Measurements from ENCODE around the gene NUSAP1.
"Not testable (repeated sequence)": the region's sequence is repeated elsewhere in the genome, so short reads cannot be mapped to it uniquely, and the experiment has no call there.

Gene NUSAP1

GRCh38 chr15:41334293-41335120 lies 1.8 kb downstream of the NUSAP1 start:
- no peak for DNase-seq

DNA sequence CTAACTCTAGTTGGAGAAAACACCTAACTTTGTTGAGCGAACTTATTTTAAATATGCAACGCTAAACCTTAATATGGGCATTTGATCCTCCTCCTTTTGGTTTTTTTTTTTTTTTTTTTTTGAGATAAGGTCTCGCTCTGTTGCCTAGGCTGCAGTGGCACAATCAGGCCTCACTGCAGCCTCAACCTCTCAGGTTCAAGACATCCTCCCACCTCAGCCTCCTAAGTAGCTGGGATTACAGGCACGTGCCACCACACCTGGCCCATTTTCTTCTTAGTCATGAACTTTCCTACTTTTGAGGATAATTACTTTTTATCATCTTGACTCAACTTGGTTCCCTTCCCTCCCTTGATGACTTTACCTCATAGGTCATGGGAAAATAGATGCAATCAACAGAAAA lies 3.9 kb downstream of the NUSAP1 start:
- DNase-seq, result no peak

- no peak for DNase-seq
Observed at GRCh38 chr15:41337047-41337446, 4.4 kb downstream of the NUSAP1 start.

DNA sequence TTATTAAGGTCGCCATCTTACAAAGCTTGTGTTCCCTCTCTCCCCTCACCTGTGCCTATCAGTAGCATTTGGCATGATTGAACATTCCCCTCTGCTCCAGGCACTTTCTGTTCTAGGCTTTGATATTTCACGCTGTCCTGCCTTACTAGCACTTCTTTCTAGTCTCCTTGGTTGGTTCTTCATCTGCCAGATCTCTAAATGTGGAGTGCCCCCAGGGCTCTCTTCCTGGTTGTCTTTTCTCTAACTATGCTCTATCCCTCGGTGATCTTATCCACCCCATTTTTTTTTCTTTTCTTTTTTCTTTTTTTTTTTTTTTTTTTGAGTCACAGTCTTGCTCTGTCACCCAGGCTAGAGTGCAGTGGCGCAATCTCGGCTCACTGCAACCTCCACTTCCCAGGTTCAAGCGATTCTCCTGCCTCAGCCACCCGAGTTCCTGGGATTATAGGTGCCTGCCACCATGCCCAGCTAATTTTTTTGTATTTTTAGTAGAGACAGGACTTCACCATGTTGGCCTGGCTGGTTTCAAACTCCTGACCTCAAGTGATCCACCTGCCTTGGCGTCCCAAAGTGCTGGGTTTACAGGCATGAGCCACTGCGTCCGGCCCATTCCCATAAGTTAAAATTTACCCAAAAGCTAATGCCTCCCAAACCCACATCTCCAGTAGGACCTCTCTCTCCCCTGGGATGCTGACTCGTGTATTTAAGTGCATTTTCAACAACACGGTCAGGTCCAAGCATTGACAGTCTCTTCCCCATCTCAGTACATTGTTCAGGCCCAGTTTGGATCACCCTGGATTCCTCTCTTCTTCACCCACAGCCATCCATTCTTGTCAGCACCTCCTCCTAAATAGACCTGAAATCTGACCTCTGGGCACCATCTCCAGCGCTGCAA lies 5.2 kb downstream of the NUSAP1 start:
- DNase-seq, result no peak

DNA sequence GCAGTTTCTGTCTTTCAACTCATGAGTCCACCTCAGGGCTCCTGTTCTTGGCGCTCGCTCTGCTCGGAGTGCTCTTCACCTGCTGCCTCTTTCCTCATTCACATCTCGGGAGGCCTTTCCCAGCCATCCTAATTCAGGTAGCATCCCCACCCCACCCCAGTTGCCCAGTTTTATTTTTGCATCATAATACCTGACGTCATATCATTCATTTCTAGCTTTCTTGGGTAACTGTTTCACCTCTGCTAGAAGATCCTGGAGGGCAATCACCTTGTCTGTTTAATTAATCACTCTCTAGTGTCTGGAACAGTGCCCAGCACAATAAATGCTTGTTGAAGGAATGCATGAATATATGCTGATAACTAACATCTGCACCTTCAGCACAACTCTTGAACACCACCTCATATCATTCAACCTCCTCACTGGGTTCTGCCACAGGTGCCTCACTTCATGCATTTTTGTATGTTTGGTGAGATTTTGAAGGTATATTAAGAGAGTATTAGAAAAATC lies 7.6 kb downstream of the NUSAP1 start:
- no peak for DNase-seq

GRCh38 chr15:41341519-41341918 lies 8.8 kb downstream of the NUSAP1 start:
- no peak for DNase-seq

- no peak for DNase-seq
Observed at GRCh38 chr15:41347236-41347635, 14.6 kb downstream of the NUSAP1 start.

DNA sequence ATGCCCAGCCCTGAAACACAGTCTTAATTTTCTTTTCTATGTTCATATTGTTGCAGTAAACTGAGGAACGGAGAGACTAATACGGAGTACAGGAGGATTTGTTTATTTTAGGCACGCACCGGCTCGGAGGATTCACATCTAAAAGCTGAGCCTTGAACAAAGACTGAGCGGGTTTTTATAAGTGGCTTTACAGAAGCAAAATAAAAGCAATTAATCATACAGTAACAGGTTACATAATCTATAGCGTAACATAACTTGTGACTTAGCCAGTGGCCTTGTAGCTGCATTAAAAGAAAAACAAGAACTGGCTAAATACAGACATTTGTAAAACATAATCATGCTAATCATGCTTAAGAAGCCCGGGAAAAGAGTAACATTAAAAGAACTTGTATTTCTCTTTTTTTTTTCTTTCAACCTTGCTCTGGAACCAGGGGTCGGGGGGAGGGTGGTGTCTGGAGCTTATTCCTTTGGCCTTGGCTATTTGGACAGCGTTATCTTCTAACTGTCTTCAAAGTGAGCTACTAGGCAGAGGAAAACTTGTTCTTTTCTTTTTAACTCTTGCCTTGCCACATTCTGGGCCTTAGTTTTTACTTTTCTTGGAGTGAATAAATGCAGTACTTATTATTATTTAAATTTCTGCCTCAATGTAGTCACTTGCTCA lies 17.5 kb downstream of the NUSAP1 start:
- DNase-seq, result peak in 1 of 2 donors; percentile 17

DNA sequence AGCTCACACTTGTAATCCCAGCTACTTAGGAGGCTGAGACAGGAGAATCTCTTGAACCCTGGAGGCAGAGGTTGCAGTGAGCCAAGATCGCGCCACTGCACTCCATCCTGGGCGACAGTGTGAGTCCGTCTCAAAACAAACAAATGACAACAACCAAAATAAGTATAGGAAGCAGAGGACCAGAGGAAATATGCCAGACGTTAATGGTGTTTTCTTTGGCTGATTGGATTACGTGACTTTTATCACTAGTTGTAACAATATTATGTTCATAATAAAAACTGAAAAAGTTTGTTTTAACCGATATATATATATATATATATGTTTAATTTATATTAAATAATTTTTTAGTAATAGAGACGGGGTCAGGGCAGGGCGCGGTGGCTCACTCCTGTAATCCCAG lies 21.7 kb downstream of the NUSAP1 start:
- DNase-seq, result no peak

GRCh38 chr15:41367418-41367817 lies 34.7 kb downstream of the NUSAP1 start:
- DNase-seq, result no peak

GRCh38 chr15:41377978-41378377 lies 45.3 kb downstream of the NUSAP1 start:
- DNase-seq, result no peak

GRCh38 chr15:41383974-41384749 lies 51.5 kb downstream of the NUSAP1 start:
- DNase-seq, result not testable (repeated sequence)

DNA sequence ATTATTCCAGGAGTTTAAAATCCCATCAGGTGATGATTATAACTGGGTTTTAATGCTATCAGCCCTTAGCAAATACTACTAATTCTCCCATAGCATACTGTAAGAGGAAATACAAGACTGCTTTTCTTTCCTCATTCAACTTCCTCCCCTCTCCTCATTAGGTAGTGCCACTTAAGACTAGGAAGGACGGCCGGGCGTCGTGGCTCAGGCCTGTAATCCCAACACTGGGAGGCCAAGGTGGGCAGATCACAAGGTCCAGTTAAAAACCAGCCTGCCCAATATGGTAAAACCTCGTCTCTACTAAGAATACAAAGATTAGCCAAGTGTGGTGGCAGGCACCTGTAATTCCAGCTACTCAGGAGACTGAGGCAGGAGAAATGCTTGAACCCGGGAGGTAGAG lies 55.0 kb downstream of the NUSAP1 start:
- peak; percentile 22 to 25 for DNase-seq

DNA sequence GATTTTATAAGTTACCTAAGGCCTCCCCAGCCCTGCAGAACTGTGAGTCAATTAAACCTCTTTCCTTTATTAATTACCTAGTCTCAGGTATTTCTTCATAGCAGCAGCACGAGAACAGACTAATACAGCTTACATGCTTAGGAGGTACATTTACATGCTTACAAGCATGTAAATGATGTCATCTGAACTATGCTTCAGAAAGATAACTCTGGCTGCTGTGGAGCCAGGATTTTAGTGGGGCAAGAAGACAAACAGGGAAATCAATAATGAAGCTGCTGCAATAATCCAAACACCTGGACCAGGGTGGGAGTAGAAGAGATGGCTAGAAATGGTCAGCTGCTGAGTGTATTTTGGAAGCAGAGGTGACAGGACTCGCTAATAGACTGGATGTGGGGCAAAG lies 60.0 kb downstream of the NUSAP1 start:
- DNase-seq, result no peak

DNA sequence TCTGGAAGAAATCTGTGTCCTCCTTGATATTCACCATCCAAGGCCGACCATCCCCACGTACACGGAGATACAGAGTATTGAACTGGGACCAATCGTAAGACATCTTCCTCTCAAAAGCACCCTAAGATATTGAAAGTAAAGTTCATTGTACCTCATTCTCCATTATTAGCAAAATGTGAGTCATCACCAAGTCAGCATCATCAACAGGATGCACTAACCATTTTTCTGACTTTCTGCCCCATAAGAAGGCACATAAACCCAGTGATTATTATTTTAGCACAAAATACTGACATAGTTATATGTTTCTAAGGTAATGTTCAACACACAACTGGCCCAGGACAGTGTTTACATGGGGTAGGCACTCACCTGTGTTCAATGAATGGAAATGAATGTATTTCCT lies 62.2 kb downstream of the NUSAP1 start:
- DNase-seq, result no peak

GRCh38 chr15:41396111-41396510 lies 63.4 kb downstream of the NUSAP1 start:
- DNase-seq, result no peak

- no peak for DNase-seq
Observed at GRCh38 chr15:41401904-41402267, 69.2 kb downstream of the NUSAP1 start.

GRCh38 chr15:41407341-41407740 lies 74.7 kb downstream of the NUSAP1 start:
- DNase-seq, result peak; percentile 33 to 42

GRCh38 chr15:41408234-41408641 lies 75.6 kb downstream of the NUSAP1 start:
- peak; percentile 69 to 72 for DNase-seq

- no peak for DNase-seq
Observed at GRCh38 chr15:41411031-41411430, 78.3 kb downstream of the NUSAP1 start.

DNA sequence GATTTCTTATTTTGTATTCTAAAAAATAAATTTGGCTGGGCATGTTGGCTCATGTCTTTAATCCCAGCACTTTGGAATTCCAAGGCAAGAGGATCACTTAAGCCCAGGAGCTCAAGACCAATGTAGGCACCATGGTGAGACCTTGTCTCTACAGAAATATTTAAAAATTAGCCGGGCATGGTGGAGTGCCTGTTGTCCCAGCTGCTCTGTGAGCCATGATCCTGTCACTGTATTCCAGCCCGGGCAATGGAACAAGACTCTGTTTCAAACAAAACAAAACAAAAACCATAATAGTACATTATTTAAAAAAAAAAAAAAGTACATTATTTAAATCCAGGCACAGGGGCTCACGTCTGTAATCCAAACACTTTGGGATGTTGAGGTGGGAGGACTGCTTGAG lies 78.8 kb downstream of the NUSAP1 start:
- no peak for DNase-seq

DNA sequence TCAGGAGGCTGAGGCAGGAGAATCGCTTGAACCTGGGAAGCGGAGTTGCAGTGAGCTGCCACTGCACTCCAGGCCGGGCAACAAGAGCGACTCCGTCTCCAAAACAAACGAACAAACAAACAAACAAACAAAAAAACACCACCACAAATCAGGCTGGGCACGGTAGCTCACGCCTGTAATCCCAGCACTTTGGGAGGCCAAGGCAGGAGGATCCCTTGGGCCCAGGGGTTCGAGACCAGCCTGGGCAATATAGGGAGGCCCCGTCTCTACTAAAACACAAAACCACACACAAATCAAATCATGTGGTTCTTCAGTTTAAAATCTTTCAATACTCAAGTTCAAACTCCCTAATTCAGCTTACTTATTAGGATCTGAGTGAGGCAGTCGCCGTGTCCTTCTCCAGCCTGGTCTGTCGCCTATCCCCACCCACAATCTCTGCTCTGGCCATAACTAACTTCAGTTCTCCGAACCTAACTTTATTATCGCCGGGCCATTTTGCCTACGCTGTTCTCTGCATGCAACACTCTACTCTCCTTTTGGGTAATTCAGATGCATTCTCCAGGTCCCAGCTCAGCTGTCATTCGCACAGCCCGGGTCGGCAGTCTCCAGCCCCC lies 83.6 kb downstream of the NUSAP1 start:
- DNase-seq, result no peak

Measured in inflammatory macrophage (primary cell).